ENCODE measurements around the gene FMN1. TPM values are rescaled to one million over a fixed set of nuclear protein-coding genes. Genes with fewer than 3 reads are reported as not detected.

FMN1 gene
- total RNA-seq, 1 experiment from 2014 or later: 4.5 TPM

DNA sequence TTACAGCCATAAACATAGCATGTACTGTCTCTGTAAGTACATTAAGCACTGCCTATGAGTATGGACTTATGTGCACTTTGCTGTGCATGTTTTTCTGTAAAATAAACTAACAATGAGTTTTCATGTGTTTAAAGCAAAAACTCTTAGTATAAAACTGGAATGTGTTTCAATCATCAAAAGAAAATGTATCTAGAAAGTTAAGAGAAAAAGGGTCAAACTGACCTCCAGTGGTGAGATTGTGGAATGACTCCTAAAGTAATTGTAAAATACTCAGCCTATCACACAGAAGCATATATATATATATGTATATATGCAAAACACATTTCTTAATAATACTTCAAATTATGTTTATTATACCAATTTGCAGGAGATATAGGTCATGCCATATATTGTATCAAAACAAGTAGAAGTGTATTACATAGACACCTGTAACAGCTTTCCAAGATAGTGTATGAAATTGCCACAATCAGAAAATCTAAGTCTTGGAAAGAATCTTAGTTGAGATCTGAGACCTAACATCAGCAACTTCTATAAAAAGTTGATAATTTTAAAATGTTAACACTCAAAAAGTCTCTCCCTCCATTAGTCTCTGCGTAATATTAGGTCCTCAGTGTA is 199.6 kb downstream of the FMN1 start:
- CTCF ChIA-PET: interaction anchor here (0.8 to 3.1 kb wide), 13 partner anchors 16 to 345 kb away, joined by 3 to 35 read pairs (median 3); no protein-coding TSS in a partner anchor
- ATAC-seq (no peak), DNase-seq (ENCODE audit: low spot score) (no peak)
- POLR2A ChIA-PET: no interaction called here
- H3K4me3 Mint-ChIP-seq: no peak overlapping the region
- H3K27ac Mint-ChIP-seq: no peak overlapping the region
- peaks cover 9% of the 10 kb centered on the region for H3K4me1 Mint-ChIP-seq
- no peaks in the 10 kb centered on the region for H3K36me3 Mint-ChIP-seq
- TF ChIP-seq, protein P1, sequence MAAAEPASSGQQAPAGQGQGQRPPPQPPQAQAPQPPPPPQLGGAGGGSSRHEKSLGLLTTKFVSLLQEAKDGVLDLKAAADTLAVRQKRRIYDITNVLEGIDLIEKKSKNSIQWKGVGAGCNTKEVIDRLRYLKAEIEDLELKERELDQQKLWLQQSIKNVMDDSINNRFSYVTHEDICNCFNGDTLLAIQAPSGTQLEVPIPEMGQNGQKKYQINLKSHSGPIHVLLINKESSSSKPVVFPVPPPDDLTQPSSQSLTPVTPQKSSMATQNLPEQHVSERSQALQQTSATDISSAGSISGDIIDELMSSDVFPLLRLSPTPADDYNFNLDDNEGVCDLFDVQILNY (CRISPR knock-in tag; IDR thresholded peaks at IDR 0.05): no peak
- TF ChIP-seq RELA (CRISPR knock-in tag; IDR thresholded peaks at IDR 0.05; ENCODE audit: borderline replicate concordance): no peak
- no peak for TF ChIP-seq KAT7 (CRISPR knock-in tag; IDR thresholded peaks at IDR 0.05; ENCODE audit: borderline replicate concordance)
- TF ChIP-seq, protein P2, sequence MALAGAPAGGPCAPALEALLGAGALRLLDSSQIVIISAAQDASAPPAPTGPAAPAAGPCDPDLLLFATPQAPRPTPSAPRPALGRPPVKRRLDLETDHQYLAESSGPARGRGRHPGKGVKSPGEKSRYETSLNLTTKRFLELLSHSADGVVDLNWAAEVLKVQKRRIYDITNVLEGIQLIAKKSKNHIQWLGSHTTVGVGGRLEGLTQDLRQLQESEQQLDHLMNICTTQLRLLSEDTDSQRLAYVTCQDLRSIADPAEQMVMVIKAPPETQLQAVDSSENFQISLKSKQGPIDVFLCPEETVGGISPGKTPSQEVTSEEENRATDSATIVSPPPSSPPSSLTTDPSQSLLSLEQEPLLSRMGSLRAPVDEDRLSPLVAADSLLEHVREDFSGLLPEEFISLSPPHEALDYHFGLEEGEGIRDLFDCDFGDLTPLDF (CRISPR knock-in tag; IDR thresholded peaks at IDR 0.05): no peak
- TF ChIP-seq, protein P3, sequence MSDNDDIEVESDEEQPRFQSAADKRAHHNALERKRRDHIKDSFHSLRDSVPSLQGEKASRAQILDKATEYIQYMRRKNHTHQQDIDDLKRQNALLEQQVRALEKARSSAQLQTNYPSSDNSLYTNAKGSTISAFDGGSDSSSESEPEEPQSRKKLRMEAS (CRISPR knock-in tag; IDR thresholded peaks at IDR 0.05): no peak
- TF ChIP-seq, protein P4, sequence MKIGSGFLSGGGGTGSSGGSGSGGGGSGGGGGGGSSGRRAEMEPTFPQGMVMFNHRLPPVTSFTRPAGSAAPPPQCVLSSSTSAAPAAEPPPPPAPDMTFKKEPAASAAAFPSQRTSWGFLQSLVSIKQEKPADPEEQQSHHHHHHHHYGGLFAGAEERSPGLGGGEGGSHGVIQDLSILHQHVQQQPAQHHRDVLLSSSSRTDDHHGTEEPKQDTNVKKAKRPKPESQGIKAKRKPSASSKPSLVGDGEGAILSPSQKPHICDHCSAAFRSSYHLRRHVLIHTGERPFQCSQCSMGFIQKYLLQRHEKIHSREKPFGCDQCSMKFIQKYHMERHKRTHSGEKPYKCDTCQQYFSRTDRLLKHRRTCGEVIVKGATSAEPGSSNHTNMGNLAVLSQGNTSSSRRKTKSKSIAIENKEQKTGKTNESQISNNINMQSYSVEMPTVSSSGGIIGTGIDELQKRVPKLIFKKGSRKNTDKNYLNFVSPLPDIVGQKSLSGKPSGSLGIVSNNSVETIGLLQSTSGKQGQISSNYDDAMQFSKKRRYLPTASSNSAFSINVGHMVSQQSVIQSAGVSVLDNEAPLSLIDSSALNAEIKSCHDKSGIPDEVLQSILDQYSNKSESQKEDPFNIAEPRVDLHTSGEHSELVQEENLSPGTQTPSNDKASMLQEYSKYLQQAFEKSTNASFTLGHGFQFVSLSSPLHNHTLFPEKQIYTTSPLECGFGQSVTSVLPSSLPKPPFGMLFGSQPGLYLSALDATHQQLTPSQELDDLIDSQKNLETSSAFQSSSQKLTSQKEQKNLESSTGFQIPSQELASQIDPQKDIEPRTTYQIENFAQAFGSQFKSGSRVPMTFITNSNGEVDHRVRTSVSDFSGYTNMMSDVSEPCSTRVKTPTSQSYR (CRISPR knock-in tag; IDR thresholded peaks at IDR 0.05): no peak
- no peak for TF ChIP-seq OVOL2 (CRISPR knock-in tag; IDR thresholded peaks at IDR 0.05; ENCODE audit: borderline replicate concordance)
- TF ChIP-seq, protein P5, sequence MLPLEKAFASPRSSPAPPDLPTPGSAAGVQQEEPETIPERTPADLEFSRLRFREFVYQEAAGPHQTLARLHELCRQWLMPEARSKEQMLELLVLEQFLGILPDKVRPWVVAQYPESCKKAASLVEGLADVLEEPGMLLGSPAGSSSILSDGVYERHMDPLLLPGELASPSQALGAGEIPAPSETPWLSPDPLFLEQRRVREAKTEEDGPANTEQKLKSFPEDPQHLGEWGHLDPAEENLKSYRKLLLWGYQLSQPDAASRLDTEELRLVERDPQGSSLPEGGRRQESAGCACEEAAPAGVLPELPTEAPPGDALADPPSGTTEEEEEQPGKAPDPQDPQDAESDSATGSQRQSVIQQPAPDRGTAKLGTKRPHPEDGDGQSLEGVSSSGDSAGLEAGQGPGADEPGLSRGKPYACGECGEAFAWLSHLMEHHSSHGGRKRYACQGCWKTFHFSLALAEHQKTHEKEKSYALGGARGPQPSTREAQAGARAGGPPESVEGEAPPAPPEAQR (CRISPR knock-in tag; IDR thresholded peaks at IDR 0.05): no peak
- TF ChIP-seq, protein P6, sequence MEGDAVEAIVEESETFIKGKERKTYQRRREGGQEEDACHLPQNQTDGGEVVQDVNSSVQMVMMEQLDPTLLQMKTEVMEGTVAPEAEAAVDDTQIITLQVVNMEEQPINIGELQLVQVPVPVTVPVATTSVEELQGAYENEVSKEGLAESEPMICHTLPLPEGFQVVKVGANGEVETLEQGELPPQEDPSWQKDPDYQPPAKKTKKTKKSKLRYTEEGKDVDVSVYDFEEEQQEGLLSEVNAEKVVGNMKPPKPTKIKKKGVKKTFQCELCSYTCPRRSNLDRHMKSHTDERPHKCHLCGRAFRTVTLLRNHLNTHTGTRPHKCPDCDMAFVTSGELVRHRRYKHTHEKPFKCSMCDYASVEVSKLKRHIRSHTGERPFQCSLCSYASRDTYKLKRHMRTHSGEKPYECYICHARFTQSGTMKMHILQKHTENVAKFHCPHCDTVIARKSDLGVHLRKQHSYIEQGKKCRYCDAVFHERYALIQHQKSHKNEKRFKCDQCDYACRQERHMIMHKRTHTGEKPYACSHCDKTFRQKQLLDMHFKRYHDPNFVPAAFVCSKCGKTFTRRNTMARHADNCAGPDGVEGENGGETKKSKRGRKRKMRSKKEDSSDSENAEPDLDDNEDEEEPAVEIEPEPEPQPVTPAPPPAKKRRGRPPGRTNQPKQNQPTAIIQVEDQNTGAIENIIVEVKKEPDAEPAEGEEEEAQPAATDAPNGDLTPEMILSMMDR (IDR thresholded peaks at IDR 0.05): peak; percentile 51; the same call in 1 of the 2 replicates
- H3K27me3 Mint-ChIP-seq (ENCODE audit: low read depth): no peaks in the 10 kb centered on the region
- H3K9me3 Mint-ChIP-seq: no peaks in the 10 kb centered on the region

DNA sequence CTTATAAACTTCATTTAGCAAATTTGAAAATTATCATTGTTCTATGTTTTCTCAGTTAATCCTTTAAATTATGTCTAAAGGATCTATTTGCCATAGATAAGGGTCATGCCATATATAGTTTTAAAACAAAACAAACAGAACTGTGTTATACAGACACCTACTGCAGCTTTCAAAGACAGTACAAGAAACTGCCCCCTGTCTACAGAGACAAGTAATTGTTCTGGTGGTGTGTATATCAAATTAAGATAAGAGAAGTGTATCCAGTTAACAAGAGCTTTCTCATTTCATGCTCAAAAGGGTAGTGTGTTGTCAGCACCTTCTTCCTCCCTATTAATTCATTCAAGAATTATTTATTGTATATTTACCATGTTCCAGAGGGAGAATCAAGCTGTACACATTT is 201.2 kb downstream of the FMN1 start:
- Mint-ChIP-seq H3K27me3 (ENCODE audit: low read depth) (no peaks in the 10 kb centered on the region), H3K27ac (no peak overlapping the region), H3K36me3 (no peaks in the 10 kb centered on the region), H3K4me3 (no peak overlapping the region), H3K4me1 (peaks cover 9% of the 10 kb centered on the region), H3K9me3 (no peaks in the 10 kb centered on the region)
- no peak for DNase-seq (ENCODE audit: low spot score)
- ChIA-PET POLR2A (no interaction called here), CTCF (interaction anchor here (0.6 to 3.1 kb wide), 31 partner anchors 9 to 352 kb away, joined by 3 to 35 read pairs (median 4); partner anchors contain the start of gene SCG5)
- 0 out of 2 replicates have a peak, but pooled peaks have one; percentile 34 for ATAC-seq
- no peak for TF ChIP-seq TEAD1 (CRISPR knock-in tag; IDR thresholded peaks at IDR 0.05)
- TF ChIP-seq OVOL2 (CRISPR knock-in tag; IDR thresholded peaks at IDR 0.05; ENCODE audit: borderline replicate concordance): no peak
- TF ChIP-seq, protein P3 (CRISPR knock-in tag; IDR thresholded peaks at IDR 0.05): no peak
- TF ChIP-seq, protein P7, sequence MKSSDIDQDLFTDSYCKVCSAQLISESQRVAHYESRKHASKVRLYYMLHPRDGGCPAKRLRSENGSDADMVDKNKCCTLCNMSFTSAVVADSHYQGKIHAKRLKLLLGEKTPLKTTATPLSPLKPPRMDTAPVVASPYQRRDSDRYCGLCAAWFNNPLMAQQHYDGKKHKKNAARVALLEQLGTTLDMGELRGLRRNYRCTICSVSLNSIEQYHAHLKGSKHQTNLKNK (CRISPR knock-in tag; IDR thresholded peaks at IDR 0.05): no peak
- TF ChIP-seq FOXP1 (CRISPR knock-in tag; IDR thresholded peaks at IDR 0.05; ENCODE audit: borderline replicate concordance): no peak
- TF ChIP-seq, protein P5 (CRISPR knock-in tag; IDR thresholded peaks at IDR 0.05): no peak
- TF ChIP-seq RORB (CRISPR knock-in tag; IDR thresholded peaks at IDR 0.05): no peak
- TF ChIP-seq, protein P8, sequence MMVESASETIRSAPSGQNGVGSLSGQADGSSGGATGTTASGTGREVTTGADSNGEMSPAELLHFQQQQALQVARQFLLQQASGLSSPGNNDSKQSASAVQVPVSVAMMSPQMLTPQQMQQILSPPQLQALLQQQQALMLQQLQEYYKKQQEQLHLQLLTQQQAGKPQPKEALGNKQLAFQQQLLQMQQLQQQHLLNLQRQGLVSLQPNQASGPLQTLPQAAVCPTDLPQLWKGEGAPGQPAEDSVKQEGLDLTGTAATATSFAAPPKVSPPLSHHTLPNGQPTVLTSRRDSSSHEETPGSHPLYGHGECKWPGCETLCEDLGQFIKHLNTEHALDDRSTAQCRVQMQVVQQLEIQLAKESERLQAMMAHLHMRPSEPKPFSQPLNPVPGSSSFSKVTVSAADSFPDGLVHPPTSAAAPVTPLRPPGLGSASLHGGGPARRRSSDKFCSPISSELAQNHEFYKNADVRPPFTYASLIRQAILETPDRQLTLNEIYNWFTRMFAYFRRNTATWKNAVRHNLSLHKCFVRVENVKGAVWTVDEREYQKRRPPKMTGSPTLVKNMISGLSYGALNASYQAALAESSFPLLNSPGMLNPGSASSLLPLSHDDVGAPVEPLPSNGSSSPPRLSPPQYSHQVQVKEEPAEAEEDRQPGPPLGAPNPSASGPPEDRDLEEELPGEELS (CRISPR knock-in tag; IDR thresholded peaks at IDR 0.05): no peak
